ENCODE measurements around the gene MYH16.

Gene MYH16

DNA sequence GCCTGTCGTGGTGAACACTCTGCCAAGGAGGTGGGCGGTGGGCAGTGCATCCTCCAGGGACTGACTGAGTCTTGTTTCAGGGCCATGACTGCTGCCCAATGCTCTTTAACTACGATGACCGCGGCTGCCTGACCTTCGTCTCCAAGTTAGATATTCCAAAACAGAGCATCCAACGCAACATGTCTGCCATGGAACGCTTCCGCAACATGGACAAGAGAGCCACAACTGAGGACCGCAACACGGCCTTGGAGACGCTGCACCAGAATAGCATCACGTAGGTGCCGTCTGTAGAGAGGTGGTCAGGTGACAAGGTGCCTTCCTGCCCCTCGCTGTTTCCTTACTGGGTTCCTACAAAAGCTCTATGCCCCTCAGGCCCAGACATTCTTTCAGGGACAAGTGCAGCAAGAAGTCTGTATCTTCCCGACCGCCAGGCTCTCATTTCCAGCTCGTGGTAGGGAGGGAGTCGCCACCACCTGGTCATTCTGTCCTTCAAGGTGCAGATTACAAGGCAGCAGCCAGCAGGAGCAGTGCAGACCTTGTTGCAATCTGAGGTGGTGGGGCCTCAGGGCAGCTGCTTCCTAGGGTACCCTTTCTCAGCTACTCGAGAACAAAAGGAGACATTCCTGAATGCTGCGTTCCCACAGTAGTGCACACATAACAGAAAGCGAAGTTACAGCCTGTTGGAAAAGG lies 87.0 kb downstream of the MYH16 start:
- no peak for DNase-seq

All from MV-4-11 (cell line).